HG03521 (cell line): Measurements from ENCODE around the gene VIPR2.
"Not testable (repeated sequence)": the region's sequence is repeated elsewhere in the genome, so short reads cannot be mapped to it uniquely, and the experiment has no call there.

Experiments
- ATAC-seq: cut with Tn5 transposase; IDR thresholded peaks from one replicate; pipeline ENCODE4 v1.9.1; 2021; ENCODE audit warnings: mild to moderate bottlenecking, moderate library complexity; ENCODE audit not compliant: unreplicated experiment

Gene VIPR2, protein sequence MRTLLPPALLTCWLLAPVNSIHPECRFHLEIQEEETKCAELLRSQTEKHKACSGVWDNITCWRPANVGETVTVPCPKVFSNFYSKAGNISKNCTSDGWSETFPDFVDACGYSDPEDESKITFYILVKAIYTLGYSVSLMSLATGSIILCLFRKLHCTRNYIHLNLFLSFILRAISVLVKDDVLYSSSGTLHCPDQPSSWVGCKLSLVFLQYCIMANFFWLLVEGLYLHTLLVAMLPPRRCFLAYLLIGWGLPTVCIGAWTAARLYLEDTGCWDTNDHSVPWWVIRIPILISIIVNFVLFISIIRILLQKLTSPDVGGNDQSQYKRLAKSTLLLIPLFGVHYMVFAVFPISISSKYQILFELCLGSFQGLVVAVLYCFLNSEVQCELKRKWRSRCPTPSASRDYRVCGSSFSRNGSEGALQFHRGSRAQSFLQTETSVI

DNA sequence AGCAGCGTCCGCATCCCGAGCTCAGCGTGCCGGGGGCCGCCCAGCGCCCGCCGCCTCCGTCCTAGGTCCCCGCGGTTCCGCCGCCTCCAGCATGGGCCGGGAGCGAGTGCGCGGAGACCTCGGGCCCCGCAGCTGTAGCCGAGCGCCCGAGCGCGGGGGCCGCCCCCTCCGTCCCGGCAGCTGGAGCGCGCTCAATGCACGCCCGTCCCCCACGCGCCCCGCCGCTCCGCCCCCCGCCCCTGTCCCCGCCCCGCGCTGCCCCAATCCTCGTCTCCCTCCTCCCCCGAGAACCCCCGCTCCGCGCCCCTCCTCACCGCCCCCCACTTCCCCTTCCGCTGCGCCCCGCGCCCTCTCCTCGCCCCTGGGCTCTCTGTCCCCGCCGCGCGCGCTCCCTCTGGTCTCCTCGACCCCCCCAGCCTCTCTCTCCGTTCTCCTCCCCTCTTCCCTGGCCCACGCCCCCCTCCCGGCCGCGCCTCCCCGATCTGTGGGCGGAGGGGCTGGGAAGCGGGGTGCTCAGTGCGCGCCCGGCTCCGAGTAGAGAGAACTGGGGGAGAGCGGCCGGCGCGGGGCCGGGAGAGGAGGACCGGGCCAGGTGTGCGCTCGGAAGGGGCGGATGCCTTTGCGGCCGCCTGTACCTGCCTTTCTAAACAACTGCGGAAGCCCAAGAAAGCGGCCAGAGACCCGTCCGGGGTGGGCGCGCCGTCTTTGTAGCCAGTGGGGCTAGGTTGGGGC, at the start of gene VIPR2:
TSS of gene VIPR2 (minus strand) at position 110 of the 732 bp plus-strand sequence. CDS start at position 14, 96 bp downstream.
- no peak for ATAC-seq

DNA sequence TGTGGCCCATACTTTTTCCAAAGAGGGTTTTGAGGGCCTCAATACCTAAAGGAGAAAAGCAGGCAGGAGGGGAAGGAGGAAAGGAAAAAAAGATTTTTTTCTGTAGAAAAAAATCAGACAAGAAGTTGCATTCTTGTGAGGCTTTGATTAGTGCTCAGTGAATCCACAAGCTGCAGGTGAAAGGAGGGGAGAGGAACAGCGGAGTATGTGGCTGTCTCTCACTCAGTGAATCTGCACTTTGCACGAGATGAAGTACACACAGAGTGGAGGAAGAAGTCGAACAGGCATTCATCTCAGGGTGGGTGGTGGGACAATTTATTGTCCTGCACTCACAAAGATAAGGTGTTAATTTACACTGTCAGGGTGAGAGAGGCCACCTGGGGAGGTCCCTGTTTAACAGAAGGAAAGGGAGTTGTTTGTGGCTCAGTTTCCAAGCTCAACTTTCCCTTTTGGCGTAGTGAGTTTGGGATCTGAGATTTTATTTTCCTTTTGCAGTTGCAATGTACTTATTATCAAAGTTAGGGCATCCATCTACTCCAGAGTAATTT, 49.0 kb upstream of the VIPR2 start:
- no peak for ATAC-seq

DNA sequence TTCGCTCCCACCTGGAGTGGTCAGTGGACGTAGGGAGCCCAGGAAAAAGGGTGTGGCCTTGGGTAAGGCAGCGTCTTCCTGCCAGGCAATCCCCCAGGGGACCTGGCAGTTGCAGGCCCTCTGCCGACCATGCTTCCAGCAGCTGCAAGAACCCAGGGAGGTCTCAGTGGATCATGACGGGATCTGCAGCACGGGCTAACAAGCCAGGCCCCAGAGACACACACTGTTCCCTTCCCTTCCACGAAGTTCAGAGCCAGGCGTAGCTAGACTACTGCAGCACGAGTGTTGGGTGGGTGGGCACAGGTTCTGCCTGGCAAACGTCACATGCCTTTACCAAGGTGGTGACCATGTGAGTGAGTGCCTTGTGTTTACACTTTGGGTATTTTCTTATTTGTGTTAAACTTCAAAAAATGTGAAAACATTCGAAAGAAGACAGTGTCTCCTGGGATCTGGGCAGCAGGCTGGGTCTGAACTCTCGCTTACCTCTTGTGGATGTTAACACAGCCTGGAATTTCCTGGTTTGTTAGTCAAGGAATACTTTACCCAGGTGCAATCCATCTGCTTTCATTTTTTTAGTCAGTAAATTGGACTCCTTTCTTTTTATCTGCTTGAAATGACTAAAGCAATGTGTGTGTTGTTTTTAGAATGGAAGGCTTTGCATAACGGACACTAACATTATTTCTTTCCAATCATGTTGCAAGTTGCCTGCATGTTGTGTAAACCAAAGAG, 48.2 kb upstream of the VIPR2 start:
- ATAC-seq = no peak

DNA sequence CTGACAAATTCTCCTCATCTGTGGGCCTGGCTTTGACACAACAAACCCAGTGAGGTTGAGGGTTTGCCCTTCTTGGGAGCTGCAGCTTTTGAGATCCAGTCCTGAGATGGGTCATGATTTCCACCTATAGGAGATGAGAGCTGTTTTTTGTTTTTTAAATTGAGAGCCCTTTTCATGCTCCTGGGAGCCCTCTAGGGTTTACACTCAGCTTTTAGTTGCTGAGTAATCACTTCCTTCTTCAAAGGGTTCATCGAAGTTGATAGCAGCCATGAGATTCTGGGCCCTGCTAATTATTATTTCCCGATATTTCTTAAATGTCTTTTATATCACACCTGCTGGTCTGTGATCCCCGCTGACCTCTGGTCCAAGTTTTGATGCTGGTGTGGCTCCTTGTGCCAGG, 47.3 kb upstream of the VIPR2 start:
- no peak for ATAC-seq

- ATAC-seq = no peak
Measured at GRCh38 chr7:159191236-159191635, 46.6 kb upstream of the VIPR2 start.

DNA sequence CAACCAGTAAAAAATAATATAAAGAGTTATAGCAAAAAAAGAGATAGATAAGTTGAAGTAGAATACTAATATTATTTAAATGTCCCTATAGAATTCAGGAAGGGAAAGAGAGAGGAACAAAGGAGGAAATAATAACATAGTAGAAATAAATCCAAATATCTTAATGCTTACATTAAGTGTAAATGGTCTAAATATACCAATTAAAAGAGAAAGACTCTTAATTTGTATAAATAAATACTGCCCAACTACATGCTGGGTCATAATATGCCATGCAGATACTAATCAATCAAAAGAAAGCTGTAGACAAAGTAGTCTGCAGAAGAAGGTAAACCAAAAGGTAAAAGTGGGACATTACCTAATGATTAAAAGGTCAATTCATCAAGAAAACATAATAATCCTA, 43.3 kb upstream of the VIPR2 start:
- ATAC-seq = no peak

GRCh38 chr7:159179241-159179640, 34.6 kb upstream of the VIPR2 start:
- no peak for ATAC-seq

DNA sequence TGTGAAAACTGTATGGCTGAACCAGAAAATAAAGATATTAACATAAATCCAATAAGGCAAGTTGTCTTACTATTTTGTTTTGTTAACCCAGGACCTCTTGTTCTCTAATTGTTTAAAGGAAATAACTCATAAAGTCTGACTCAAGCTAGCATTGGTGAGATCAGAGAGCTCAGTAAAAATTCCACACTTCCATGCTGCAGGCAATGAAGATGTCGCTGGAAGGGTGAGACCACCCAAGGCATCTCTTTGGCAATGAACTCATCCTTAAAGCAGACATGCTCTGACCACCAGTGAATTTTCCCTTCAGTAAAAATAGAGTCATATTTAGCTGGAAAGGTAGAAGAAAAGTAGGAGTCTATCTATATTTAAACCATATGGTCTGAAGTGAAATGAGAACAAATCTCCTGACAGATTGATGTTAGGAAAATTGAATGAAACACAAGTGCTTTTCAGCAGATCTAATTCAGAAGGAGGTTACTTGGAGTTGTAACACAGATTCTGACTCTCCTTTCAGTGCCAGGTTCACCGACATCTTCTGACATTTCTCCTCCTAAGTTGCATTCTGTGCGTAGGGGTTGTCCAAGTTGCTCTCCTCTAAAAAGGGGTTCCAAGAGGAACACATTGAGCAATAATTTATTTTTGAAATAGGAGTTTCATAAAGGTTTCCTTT, 32.8 kb upstream of the VIPR2 start:
- no peak for ATAC-seq

- no peak for ATAC-seq
Measured at GRCh38 chr7:159175792-159176191, 31.1 kb upstream of the VIPR2 start.

- ATAC-seq = not testable (repeated sequence)
Measured at GRCh38 chr7:159175100-159175499, 30.4 kb upstream of the VIPR2 start.

DNA sequence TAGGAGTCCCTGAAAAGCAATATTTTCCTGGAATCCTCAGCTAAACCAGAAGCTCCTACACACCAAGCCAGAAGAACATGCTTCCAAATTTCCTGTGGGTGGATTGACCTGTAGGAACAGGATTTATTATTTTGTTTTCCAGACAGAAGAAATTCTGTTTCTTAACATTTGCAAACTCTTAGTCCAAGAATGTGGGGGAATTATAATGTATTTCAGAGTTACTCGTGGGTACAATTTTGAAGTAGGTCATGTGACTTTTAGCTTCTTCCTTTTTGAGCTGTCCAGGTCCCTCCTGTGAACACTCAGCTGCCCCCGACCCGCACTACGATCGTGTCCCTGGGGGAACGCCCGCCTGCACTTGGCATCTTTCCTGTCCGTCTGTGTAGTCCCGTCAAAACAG, 27.7 kb upstream of the VIPR2 start:
- no peak for ATAC-seq

DNA sequence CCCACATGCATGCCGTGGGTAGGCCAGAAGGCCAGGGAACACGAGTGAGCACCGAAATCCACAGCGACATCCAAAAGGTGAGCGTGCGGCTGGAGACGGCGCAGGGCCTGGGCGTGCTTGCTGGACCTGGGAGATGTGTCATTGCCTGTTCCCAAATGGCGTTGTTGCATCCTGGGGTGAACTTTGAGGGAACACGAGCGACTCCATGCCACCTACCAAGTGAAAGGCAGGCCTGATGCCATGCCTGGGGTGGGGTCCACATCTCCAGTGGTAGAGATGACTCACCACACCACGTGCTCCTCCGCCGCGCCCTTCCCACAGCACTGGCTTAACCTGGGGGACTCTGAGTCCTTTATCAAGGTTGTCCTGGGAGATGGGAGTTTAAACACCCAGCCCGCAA, 24.7 kb upstream of the VIPR2 start:
- ATAC-seq = no peak

GRCh38 chr7:159167139-159167538, 22.5 kb upstream of the VIPR2 start:
- no peak for ATAC-seq

- ATAC-seq = no peak
Measured at GRCh38 chr7:159166530-159166929, 21.9 kb upstream of the VIPR2 start.

DNA sequence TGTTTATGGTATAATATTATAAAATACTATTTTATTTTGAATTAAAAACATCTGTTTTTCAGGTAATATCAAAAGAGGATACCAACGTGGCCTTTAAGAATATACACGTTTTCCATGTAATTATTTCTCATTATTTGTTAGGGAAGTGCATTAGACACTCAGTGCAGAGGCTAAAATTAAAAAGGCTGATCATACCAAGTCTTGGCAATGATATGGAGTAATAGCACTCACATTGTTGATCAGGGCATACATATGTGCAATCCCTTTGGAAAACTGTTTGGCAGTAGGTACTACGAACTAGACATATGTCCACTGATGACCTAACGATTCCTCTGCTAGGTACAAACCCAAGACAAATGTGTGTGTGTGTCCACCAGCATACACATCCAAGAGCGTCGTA, 20.7 kb upstream of the VIPR2 start:
- no peak for ATAC-seq

DNA sequence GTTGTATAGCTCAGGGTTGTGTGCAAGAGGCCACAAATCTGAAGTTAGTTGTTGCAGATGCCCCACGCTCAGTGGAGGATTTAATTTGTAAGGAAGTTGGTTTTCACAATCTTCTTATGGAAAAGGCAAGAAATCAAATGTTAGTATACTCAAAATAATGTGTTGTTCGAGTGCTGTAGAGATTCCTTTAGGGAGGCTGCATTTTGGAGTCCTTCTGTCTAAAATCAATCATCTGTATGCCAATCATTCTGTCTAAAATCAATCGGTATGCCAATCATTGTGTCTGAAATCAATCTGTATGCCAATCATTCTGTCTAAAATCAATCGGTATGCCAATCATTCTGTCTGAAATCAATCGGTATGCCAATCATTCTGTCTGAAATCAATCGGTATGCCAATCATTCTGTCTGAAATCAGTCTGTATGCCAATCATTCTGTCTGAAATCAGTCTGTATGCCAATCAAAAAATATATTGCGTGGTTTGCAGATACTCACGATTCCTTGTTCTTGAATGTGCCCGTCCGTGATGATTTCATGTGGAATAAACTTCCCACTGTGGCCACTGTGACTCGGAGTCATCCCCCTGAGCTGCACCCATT, 19.1 kb upstream of the VIPR2 start:
- not testable (repeated sequence) for ATAC-seq

DNA sequence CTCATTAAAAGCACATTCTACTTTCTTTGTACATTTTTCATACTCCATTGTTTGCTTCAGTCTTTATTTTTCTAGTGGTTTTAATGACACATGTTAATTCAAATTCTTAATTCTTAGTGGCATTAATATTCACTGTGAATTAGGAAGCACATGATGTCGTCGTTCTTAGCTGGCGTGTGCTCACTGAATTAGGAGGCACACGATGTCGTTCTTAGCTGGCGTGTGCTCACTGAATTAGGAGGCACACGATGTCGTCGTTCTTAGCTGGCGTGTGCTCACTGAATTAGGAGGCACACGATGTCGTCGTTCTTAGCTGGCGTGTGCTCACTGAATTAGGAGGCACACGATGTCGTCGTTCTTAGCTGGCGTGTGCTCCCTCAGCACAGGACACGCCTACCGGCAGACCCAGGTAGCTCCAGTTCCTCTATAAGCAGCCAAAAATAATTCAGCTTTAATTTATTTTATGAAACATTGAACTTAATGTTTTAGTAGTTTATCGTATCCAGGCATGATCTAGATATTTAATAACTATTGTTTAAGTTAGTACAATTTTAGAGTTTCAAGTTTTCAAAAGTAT, 17.5 kb upstream of the VIPR2 start:
- not testable (repeated sequence) for ATAC-seq

DNA sequence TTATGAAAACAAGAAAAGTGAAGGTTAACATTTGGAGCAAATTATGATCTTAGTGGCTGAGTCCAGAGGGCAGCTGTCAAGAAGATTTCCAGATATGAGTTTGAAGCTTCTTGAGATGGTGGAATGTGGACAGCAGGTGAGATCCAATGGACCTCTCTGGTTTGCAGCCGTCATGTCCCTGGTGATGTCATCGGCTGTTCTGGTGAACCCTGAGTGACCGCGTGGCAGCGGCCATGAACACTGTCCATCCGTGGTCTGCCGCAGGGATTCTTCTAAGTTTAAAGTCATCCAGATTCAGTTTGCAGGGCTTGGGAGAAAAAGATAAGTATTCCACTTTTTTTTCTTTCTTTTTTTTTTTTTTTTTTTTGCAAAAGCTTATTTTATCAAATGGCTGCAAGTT, 15.8 kb upstream of the VIPR2 start:
- no peak for ATAC-seq

DNA sequence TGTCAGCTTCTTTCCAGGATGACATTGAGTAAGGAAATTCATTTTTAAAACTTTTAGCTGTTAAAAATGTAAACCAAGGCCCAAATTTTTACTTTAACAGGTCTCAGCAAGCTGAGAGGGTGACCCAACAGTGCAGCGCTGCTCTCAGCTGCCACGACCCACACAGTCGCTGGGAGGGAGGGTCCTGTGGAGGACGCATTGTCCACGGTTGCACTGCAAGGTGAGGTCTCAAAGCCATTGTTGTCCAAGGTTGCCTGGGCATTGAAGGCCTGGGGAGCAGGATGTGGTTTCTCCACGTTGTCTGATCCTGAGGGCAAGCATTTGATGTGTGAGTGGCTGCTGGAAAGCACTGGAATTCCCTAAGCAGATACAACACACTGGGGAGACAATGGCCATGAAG, 15.1 kb upstream of the VIPR2 start:
- ATAC-seq = no peak

DNA sequence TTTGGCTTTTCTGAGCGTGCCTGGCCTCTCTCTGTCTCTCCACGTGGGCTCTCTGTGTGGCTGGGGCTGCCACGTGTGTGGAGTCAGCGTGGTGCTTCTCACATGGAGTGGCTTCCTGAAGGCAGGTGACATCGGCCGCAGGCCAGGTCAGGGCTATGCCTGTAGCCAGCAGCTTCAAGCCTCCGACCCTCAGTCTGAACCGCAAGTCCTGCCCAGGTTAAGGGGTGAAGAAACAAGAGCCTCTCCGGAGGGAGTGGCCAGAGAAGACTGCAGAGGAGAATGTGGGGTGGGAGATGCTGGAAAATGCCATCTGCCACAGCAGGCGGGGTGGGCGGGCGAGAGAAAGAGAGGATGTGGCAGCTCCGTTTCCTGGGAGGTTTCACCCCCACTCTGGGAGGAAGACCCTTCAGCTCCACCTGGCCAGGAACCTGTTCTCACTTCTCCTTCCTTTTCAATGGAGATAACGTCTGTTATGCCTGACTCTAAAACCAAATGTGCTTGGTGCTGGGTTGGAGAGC, 14.3 kb upstream of the VIPR2 start:
- no peak for ATAC-seq
